Ascending aorta (tissue), 2 donors: Measurements from ENCODE around the gene APELA. TPM values are rescaled to one million over a fixed set of nuclear protein-coding genes. Genes with fewer than 3 reads are reported as not detected.

ENCODE experiments used
- DNase-seq, 2 donors: peaks; one replicate each; pipeline ENCODE4 v3.0.0-alpha.2; 2019; ENCODE audit warnings: low spot score in 2 of 2
- H3K27ac ChIP-seq, 2 donors: fragments of 200-600 bp; sonication (generic); one replicate each; pipeline ENCODE4 v1.5.1; 2016 to 2017; ENCODE audit warnings: mild to moderate bottlenecking in 1 of 2
- H3K27me3 ChIP-seq: fragments of 200-600 bp; sonication (generic); one replicate; pipeline ENCODE4 v1.5.1; 2017
- H3K36me3 ChIP-seq, 2 donors: fragments of 200-600 bp; sonication (generic); one replicate each; pipeline ENCODE4 v1.5.1; 2016
- H3K4me1 ChIP-seq, 2 donors: fragments of 200-600 bp; sonication (generic); one replicate each; pipeline ENCODE4 v1.5.1; 2016 to 2017; ENCODE audit warnings: mild to moderate bottlenecking in 1 of 2
- H3K4me3 ChIP-seq, 2 donors: fragments of 200-600 bp; sonication (generic); one replicate each; pipeline ENCODE4 v1.5.1; 2016 to 2017; ENCODE audit warnings: mild to moderate bottlenecking in 1 of 2
- H3K9me3 ChIP-seq, 2 donors: fragments of 200-600 bp; sonication (generic); one replicate each; pipeline ENCODE4 v1.5.1; 2016
- intact Hi-C: fragments of 100-400 bp; cut with DNase I; formaldehyde crosslinking; loops from one replicate; pipeline ENCODE4 v1.15.1; 2023
- total RNA-seq: library from RNA; depleted of rRNA; stranded (reverse); fragments of >200 nt; gene quantifications from one replicate; pipeline ENCODE4 v1.1.0, GENCODE V29; 2016
- TF ChIP-seq, protein P1 (sequence below), 3 experiments: fragments of 200-600 bp in 2 of 3; fragments of 450-650 bp in 1 of 3; sonication (generic) in 2 of 3; IDR thresholded peaks; one replicate each; pipeline ENCODE4 v1.5.1; 2016 to 2019; ENCODE audit warnings: antibody characterized with exemption in 3 of 3, mild to moderate bottlenecking in 1 of 3, moderate library complexity in 1 of 3

APELA gene, protein sequence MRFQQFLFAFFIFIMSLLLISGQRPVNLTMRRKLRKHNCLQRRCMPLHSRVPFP
- total RNA-seq = not detected

DNA sequence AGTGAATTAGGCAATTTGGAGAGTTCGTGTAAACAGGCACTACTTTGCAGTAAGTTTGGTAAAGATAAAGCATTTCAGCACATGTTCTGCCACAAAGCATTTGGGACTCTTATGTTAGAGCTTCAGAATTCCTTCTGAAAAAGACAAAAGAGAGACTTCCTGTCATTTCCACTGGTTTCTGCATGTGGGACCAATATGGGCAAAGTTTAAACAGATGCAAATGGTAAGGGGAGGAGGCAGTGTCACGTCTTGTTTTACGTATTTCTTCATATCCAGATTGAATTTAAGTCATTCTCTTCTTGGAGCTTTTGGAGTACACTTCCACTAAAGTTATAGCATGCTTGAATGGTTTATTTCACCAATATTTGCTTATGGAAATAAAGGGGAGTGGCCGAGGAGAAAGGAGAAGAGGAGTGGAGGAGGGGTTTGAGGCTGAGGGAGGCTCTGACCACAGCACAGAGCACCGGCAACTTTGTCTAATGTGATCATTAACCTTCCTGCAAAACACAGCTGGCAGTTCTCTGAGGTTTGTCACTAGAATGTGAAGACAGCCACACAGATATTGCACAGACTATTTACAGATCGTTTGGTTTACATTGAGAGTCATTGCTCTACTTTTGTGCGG lies at the start of gene APELA:
APELA (plus strand) TSS at position 479 of the 625 bp plus-strand sequence. CDS start 154 bp downstream, outside the sequence.
- Histone ChIP-seq H3K36me3 (no peaks in the 10 kb centered on the region), H3K4me1 (no peaks in the 10 kb centered on the region), H3K27ac (no peak within 1 kb of the TSS), H3K9me3 (no peaks in the 10 kb centered on the region), H3K4me3 (no peak within 1 kb of the TSS), H3K27me3 (no peaks in the 10 kb centered on the region)
- DNase-seq = no peak
- intact Hi-C loops = no loop called here
- TF ChIP-seq, protein P1, sequence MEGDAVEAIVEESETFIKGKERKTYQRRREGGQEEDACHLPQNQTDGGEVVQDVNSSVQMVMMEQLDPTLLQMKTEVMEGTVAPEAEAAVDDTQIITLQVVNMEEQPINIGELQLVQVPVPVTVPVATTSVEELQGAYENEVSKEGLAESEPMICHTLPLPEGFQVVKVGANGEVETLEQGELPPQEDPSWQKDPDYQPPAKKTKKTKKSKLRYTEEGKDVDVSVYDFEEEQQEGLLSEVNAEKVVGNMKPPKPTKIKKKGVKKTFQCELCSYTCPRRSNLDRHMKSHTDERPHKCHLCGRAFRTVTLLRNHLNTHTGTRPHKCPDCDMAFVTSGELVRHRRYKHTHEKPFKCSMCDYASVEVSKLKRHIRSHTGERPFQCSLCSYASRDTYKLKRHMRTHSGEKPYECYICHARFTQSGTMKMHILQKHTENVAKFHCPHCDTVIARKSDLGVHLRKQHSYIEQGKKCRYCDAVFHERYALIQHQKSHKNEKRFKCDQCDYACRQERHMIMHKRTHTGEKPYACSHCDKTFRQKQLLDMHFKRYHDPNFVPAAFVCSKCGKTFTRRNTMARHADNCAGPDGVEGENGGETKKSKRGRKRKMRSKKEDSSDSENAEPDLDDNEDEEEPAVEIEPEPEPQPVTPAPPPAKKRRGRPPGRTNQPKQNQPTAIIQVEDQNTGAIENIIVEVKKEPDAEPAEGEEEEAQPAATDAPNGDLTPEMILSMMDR (IDR thresholded peaks at IDR 0.05) = no peak

- TF ChIP-seq, protein P1 (IDR thresholded peaks at IDR 0.05) = no peak
- no peaks in the 10 kb centered on the region for H3K4me1 ChIP-seq
- H3K36me3 ChIP-seq = no peaks in the 10 kb centered on the region
- H3K4me3 ChIP-seq = no peak overlapping the region
- H3K27ac ChIP-seq = no peak overlapping the region
- no peaks in the 10 kb centered on the region for H3K9me3 ChIP-seq
- DNase-seq = no peak
- intact Hi-C loops = no loop called here
- H3K27me3 ChIP-seq = no peaks in the 10 kb centered on the region
These were observed 48.0 kb upstream of the APELA start for GRCh38 chr4:164828955-164829354.

GRCh38 chr4:164846566-164846965 lies 30.4 kb upstream of the APELA start:
- Histone ChIP-seq H3K4me1 (no peaks in the 10 kb centered on the region), H3K27me3 (no peaks in the 10 kb centered on the region), H3K9me3 (no peaks in the 10 kb centered on the region), H3K27ac (no peak overlapping the region), H3K36me3 (no peaks in the 10 kb centered on the region), H3K4me3 (no peak overlapping the region)
- intact Hi-C loops = no loop called here
- TF ChIP-seq, protein P1 (IDR thresholded peaks at IDR 0.05) = no peak
- DNase-seq = no peak

GRCh38 chr4:164847016-164847415 lies 30.0 kb upstream of the APELA start:
- Histone ChIP-seq H3K27ac (no peak overlapping the region), H3K4me3 (no peak overlapping the region), H3K4me1 (no peaks in the 10 kb centered on the region), H3K9me3 (no peaks in the 10 kb centered on the region), H3K36me3 (no peaks in the 10 kb centered on the region), H3K27me3 (no peaks in the 10 kb centered on the region)
- DNase-seq = no peak
- intact Hi-C loops = no loop called here
- TF ChIP-seq, protein P1 (IDR thresholded peaks at IDR 0.05) = no peak

DNA sequence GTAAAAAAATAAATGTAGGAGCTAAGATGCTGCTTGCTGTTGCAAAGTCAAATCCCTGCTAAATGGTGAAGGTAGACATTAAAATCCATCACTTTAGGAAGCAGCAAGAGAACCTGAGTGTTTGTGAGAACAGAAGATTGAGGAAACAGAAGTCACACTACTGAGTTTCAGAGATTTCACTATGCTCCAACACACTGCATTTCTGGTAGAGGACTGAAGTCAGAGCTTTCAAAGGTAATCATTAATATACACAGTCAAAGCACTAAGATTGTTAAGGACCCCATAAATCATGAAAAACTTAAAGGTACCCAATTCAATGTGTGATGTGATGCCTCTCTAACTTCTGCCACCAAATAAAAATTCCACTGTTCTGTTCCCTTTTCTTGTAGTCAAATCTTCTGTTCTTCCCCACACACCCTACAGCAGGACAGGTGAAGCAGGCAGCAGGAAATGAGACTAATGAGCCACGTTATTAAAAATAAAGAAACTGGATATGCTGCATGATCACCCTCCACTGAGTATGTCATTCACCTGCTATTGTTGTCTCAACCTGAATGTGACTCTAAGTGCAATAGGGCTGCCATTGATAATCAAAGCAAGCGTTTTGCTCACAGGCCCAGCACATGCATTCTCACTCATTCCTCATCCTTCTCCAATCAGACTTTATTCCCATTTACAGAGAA lies 28.9 kb upstream of the APELA start:
- Histone ChIP-seq H3K4me3 (no peak overlapping the region), H3K27me3 (no peaks in the 10 kb centered on the region), H3K9me3 (no peaks in the 10 kb centered on the region), H3K4me1 (no peaks in the 10 kb centered on the region), H3K27ac (no peak overlapping the region), H3K36me3 (no peaks in the 10 kb centered on the region)
- no peak for DNase-seq
- TF ChIP-seq, protein P1 (IDR thresholded peaks at IDR 0.05) = no peak
- intact Hi-C loops = no loop called here
